Spleen (tissue), 7 donors: ENCODE measurements around the gene DNAAF2.

Experiments used
- CTCF ChIP-seq, 11 experiments: fragments of 200-600 bp in 7 of 11; fragments of 450-650 bp in 4 of 11; sonication (generic) in 4 of 11; IDR thresholded peaks in 8 of 11; conservative IDR thresholded peaks in 3 of 11; 1 replicate in 7 of 11; 2 replicates in 4 of 11; pipeline versions ENCODE4 v1.4.0 to v1.8.0; 2016 to 2021; ENCODE audit warnings: antibody characterized with exemption in 11 of 11, inconsistent platforms in 4 of 11, mild to moderate bottlenecking in 1 of 11
- POLR2A ChIP-seq, 3 donors: fragments of 450-650 bp; IDR thresholded peaks; one replicate each; pipeline ENCODE4 v1.5.1; 2017; ENCODE audit warnings: antibody characterized with exemption in 3 of 3, mild to moderate bottlenecking in 1 of 3
- POLR2AphosphoS5 ChIP-seq, 3 donors: sonication (generic); formaldehyde crosslinking; IDR thresholded peaks; one replicate each; pipeline ENCODE4 v1.5.1; 2017; ENCODE audit warnings: antibody characterized with exemption in 3 of 3
- donor health status: DM: no; HTN: no; CAD: no; lungs with moderate emphysema.
- donor health status: DM: no; HTN: no; CAD: no.
- donor health status: DM: no; HTN: no; CAD: no.

- no peak for TF ChIP-seq CTCF (IDR thresholded peaks at IDR 0.05 in 8 of 11, conservative IDR thresholded peaks at IDR 0.05 in 3 of 11)
- TF ChIP-seq POLR2AphosphoS5 (IDR thresholded peaks at IDR 0.05) = no peak
- no peak for TF ChIP-seq POLR2A (IDR thresholded peaks at IDR 0.05)
Observed at GRCh38 chr14:49670475-49670874, 35.4 kb upstream of the DNAAF2 start.
